Measurements from ENCODE around the gene PTPRG. TPM values are rescaled to one million over a fixed set of nuclear protein-coding genes. Genes with fewer than 3 reads are reported as not detected.

PTPRG gene
- total RNA-seq, 1 experiment from 2014 or later = 0.74 TPM

- ATAC-seq (no peak), DNase-seq (ENCODE audit: low read depth, low spot score) (no peak)
- Histone ChIP-seq H3K4me1 (ENCODE audit: control insufficient read depth, insufficient read depth, low read length) (no peaks in the 10 kb centered on the region), H3K27ac (ENCODE audit: low read length) (no peak overlapping the region), H3K27me3 (ENCODE audit: control insufficient read depth, insufficient read depth, low read length) (no peaks in the 10 kb centered on the region), H3K36me3 (ENCODE audit: control insufficient read depth, insufficient read depth, low read length) (no peaks in the 10 kb centered on the region), H3K9me3 (ENCODE audit: control insufficient read depth, insufficient read depth, low read depth, low read length) (no peaks in the 10 kb centered on the region), H3K4me3 (ENCODE audit: low read depth in 2 of 2, low read length in 2 of 2) (no peak overlapping the region)
- BruUV-seq (replicated peaks) = no TSS peak
- POLR2A ChIA-PET = no interaction called here
- CTCF ChIA-PET = no interaction called here
- in situ Hi-C loops (cut with HindIII; ENCODE audit: low pct_unique_long_range_greater_than_20kb, low sequenced_read_pairs) = no loop called here
- intact Hi-C loops (cut with micrococcal nuclease; ENCODE audit: unreplicated experiment) = no loop called here
- TF ChIP-seq REST (IDR thresholded peaks at IDR 0.05; ENCODE audit: insufficient read depth in 1 of 2, low read depth in 2 of 2, low read length in 1 of 2) (no peak), SIN3A (IDR thresholded peaks at IDR 0.05; ENCODE audit: borderline replicate concordance, insufficient read depth, low read depth, low read length) (no peak), CTCF (IDR thresholded peaks at IDR 0.05) (no peak), TCF7L2 (IDR thresholded peaks at IDR 0.05; ENCODE audit: low read depth, low read length) (no peak), POLR2AphosphoS5 (IDR thresholded peaks at IDR 0.05; ENCODE audit: low read depth, low read length) (no peak)
Observed at GRCh38 chr3:62090519-62090918, 529.1 kb downstream of the PTPRG start.

GRCh38 chr3:62093025-62093424 lies 531.7 kb downstream of the PTPRG start:
- H3K36me3 ChIP-seq (ENCODE audit: control insufficient read depth, insufficient read depth, low read length) = no peaks in the 10 kb centered on the region
- no peak overlapping the region for H3K4me3 ChIP-seq (ENCODE audit: low read depth in 2 of 2, low read length in 2 of 2)
- TF ChIP-seq CTCF (IDR thresholded peaks at IDR 0.05) = no peak
- no peak for TF ChIP-seq REST (IDR thresholded peaks at IDR 0.05; ENCODE audit: insufficient read depth in 1 of 2, low read depth in 2 of 2, low read length in 1 of 2)
- TF ChIP-seq POLR2AphosphoS5 (IDR thresholded peaks at IDR 0.05; ENCODE audit: low read depth, low read length) = no peak
- CTCF ChIA-PET = no interaction called here
- intact Hi-C loops (cut with micrococcal nuclease; ENCODE audit: unreplicated experiment) (no loop called here), in situ Hi-C loops (cut with HindIII; ENCODE audit: low pct_unique_long_range_greater_than_20kb, low sequenced_read_pairs) (no loop called here)
- no peaks in the 10 kb centered on the region for H3K9me3 ChIP-seq (ENCODE audit: control insufficient read depth, insufficient read depth, low read depth, low read length)
- H3K4me1 ChIP-seq (ENCODE audit: control insufficient read depth, insufficient read depth, low read length) = no peaks in the 10 kb centered on the region
- no peak overlapping the region for H3K27ac ChIP-seq (ENCODE audit: low read length)
- POLR2A ChIA-PET = no interaction called here
- no peaks in the 10 kb centered on the region for H3K27me3 ChIP-seq (ENCODE audit: control insufficient read depth, insufficient read depth, low read length)
- no TSS peak for BruUV-seq (replicated peaks)
- no peak for ATAC-seq
- no peak for DNase-seq (ENCODE audit: low read depth, low spot score)

All from Panc1 (cell line).